SK-N-SH (cell line): Measurements from ENCODE around the gene PACC1.
"Not testable (repeated sequence)": the region's sequence is repeated elsewhere in the genome, so short reads cannot be mapped to it uniquely, and the experiment has no call there.

Experiments used
- JUND ChIP-seq: IDR thresholded peaks from 2 replicates; pipeline ENCODE4 v1.4.0; 2012
- NRF1 ChIP-seq: IDR thresholded peaks from 2 replicates; pipeline ENCODE4 v1.6.1; 2012; ENCODE audit warnings: low read depth, mild to moderate bottlenecking, low read length
- RAD21 ChIP-seq: IDR thresholded peaks from 2 replicates; pipeline ENCODE4 v1.6.1; 2012; ENCODE audit warnings: mild to moderate bottlenecking, low read length
- RCOR1 ChIP-seq: fragments of 150-350 bp; IDR thresholded peaks from 2 replicates; pipeline ENCODE4 v1.6.1; 2017; ENCODE audit warnings: antibody characterized with exemption, low read length
- RFX5 ChIP-seq: IDR thresholded peaks from 2 replicates; pipeline ENCODE4 v1.6.1; 2012; ENCODE audit warnings: mild to moderate bottlenecking, improper control_type of control experiment, low read length
- TF ChIP-seq, protein P1 (sequence below): fragments of 200-600 bp; sonication (generic); IDR thresholded peaks from 2 replicates; pipeline ENCODE4 v1.6.1; 2017; ENCODE audit warnings: antibody characterized with exemption, mild to moderate bottlenecking, moderate library complexity

DNA sequence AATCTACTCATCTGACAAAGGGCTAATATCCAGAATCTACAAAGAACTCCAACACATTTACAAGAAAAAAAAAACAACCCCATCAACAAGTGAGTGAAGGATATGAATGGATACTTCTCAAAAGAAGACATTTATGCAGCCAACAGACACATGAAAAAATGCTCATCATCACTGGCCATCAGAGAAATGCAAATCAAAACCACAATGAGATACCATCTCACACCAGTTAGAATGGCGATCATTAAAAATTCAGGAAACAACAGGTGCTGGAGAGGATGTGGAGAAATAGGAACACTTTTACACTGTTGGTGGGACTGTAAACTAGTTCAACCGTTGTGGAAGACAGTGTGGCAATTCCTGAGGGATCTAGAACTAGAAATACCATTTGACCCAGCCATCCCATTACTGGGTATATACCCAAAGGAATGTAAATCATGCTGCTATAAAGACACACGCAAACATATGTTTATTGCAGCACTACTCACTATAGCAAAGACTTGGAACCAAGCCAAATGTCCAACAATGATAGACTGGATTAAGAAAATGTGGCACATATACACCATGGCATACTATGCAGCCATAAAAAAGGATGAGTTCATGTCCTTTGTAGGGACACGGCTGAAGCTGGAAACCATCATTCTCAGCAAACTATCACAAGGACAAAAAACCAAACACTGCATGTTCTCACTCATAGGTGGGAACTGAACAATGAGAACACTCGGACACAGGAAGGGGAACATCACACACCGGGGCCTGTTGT is 18.8 kb downstream of the PACC1 start:
- TF ChIP-seq, protein P1, sequence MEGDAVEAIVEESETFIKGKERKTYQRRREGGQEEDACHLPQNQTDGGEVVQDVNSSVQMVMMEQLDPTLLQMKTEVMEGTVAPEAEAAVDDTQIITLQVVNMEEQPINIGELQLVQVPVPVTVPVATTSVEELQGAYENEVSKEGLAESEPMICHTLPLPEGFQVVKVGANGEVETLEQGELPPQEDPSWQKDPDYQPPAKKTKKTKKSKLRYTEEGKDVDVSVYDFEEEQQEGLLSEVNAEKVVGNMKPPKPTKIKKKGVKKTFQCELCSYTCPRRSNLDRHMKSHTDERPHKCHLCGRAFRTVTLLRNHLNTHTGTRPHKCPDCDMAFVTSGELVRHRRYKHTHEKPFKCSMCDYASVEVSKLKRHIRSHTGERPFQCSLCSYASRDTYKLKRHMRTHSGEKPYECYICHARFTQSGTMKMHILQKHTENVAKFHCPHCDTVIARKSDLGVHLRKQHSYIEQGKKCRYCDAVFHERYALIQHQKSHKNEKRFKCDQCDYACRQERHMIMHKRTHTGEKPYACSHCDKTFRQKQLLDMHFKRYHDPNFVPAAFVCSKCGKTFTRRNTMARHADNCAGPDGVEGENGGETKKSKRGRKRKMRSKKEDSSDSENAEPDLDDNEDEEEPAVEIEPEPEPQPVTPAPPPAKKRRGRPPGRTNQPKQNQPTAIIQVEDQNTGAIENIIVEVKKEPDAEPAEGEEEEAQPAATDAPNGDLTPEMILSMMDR: not testable (repeated sequence)
- not testable (repeated sequence) for TF ChIP-seq JUND, NRF1, RAD21, RFX5, RCOR1
